WTC11 (cell line): ENCODE results near the gene FAM72C.
"Not testable (repeated sequence)": the region's sequence is repeated elsewhere in the genome, so short reads cannot be mapped to it uniquely, and the experiment has no call there.

Source experiments
- ATF6 ChIP-seq: sonication (generic); formaldehyde crosslinking; IDR thresholded peaks from 2 replicates; pipeline ENCODE4 v1.8.1; 2023; ENCODE audit warnings: mild to moderate bottlenecking, missing genetic modification reagents
- ELF4 ChIP-seq: sonication (generic); formaldehyde crosslinking; IDR thresholded peaks from 2 replicates; pipeline ENCODE4 v1.8.1; 2022; ENCODE audit warnings: low read depth, mild to moderate bottlenecking, moderate library complexity, missing genetic modification reagents
- FOXK1 ChIP-seq: sonication (generic); formaldehyde crosslinking; IDR thresholded peaks from 2 replicates; pipeline ENCODE4 v1.8.0; 2022; ENCODE audit warnings: mild to moderate bottlenecking, moderate library complexity, missing genetic modification reagents
- IRF2 ChIP-seq: sonication (generic); formaldehyde crosslinking; IDR thresholded peaks from 2 replicates; pipeline ENCODE4 v1.8.0; 2022; ENCODE audit warnings: low read depth, missing genetic modification reagents, borderline replicate concordance
- MAX ChIP-seq: sonication (generic); formaldehyde crosslinking; IDR thresholded peaks from 2 replicates; pipeline ENCODE4 v1.8.0; 2022; ENCODE audit warnings: mild to moderate bottlenecking, missing genetic modification reagents
- MYBL2 ChIP-seq: sonication (generic); formaldehyde crosslinking; IDR thresholded peaks from 2 replicates; pipeline ENCODE4 v1.8.1; 2023; ENCODE audit warnings: mild to moderate bottlenecking, moderate library complexity, missing genetic modification reagents
- OVOL2 ChIP-seq: fragments of 250-450 bp; sonication (Bioruptor Pico); IDR thresholded peaks from 2 replicates; pipeline ENCODE4 v1.9.0; 2021; ENCODE audit warnings: mild to moderate bottlenecking, borderline replicate concordance
- USF1 ChIP-seq: sonication (generic); formaldehyde crosslinking; IDR thresholded peaks from 2 replicates; pipeline ENCODE4 v1.8.0; 2022; ENCODE audit warnings: mild to moderate bottlenecking, missing genetic modification reagents
- ZNF232 ChIP-seq: sonication (generic); formaldehyde crosslinking; IDR thresholded peaks from 2 replicates; pipeline ENCODE4 v1.8.0; 2022; ENCODE audit warnings: mild to moderate bottlenecking, missing genetic modification reagents
- TF ChIP-seq, protein P1 (sequence below): fragments of 200-600 bp; IDR thresholded peaks from 2 replicates; pipeline ENCODE4 v1.8.0; 2022; ENCODE audit warnings: antibody characterized with exemption
- TF ChIP-seq, protein P2 (sequence below): sonication (generic); formaldehyde crosslinking; conservative IDR thresholded peaks from 2 replicates; pipeline ENCODE4 v1.8.1; 2023; ENCODE audit warnings: mild to moderate bottlenecking, low read depth, missing genetic modification reagents, moderate library complexity

GRCh38 chr1:144009410-144009809 is 37.6 kb upstream of the FAM72C start:
- not testable (repeated sequence) for TF ChIP-seq FOXK1 (CRISPR knock-in tag); IRF2; OVOL2 (CRISPR knock-in tag); ELF4 (CRISPR knock-in tag); ATF6; USF1 (CRISPR knock-in tag); MYBL2 (CRISPR knock-in tag); MAX (CRISPR knock-in tag); ZNF232
- TF ChIP-seq, protein P1, sequence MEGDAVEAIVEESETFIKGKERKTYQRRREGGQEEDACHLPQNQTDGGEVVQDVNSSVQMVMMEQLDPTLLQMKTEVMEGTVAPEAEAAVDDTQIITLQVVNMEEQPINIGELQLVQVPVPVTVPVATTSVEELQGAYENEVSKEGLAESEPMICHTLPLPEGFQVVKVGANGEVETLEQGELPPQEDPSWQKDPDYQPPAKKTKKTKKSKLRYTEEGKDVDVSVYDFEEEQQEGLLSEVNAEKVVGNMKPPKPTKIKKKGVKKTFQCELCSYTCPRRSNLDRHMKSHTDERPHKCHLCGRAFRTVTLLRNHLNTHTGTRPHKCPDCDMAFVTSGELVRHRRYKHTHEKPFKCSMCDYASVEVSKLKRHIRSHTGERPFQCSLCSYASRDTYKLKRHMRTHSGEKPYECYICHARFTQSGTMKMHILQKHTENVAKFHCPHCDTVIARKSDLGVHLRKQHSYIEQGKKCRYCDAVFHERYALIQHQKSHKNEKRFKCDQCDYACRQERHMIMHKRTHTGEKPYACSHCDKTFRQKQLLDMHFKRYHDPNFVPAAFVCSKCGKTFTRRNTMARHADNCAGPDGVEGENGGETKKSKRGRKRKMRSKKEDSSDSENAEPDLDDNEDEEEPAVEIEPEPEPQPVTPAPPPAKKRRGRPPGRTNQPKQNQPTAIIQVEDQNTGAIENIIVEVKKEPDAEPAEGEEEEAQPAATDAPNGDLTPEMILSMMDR: not testable (repeated sequence)
- TF ChIP-seq, protein P2, sequence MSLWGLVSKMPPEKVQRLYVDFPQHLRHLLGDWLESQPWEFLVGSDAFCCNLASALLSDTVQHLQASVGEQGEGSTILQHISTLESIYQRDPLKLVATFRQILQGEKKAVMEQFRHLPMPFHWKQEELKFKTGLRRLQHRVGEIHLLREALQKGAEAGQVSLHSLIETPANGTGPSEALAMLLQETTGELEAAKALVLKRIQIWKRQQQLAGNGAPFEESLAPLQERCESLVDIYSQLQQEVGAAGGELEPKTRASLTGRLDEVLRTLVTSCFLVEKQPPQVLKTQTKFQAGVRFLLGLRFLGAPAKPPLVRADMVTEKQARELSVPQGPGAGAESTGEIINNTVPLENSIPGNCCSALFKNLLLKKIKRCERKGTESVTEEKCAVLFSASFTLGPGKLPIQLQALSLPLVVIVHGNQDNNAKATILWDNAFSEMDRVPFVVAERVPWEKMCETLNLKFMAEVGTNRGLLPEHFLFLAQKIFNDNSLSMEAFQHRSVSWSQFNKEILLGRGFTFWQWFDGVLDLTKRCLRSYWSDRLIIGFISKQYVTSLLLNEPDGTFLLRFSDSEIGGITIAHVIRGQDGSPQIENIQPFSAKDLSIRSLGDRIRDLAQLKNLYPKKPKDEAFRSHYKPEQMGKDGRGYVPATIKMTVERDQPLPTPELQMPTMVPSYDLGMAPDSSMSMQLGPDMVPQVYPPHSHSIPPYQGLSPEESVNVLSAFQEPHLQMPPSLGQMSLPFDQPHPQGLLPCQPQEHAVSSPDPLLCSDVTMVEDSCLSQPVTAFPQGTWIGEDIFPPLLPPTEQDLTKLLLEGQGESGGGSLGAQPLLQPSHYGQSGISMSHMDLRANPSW: not testable (repeated sequence)
